GM18520 (cell line): ENCODE measurements around the gene SSBP4.
"Not testable (repeated sequence)": the region's sequence is repeated elsewhere in the genome, so short reads cannot be mapped to it uniquely, and the experiment has no call there.

Experiments used
- ATAC-seq: cut with Tn5 transposase; IDR thresholded peaks from one replicate; pipeline ENCODE4 v1.9.1; 2021; ENCODE audit not compliant: unreplicated experiment

The SSBP4 gene

GRCh38 chr19:18392926-18393325 is 26.3 kb upstream of the SSBP4 start:
- ATAC-seq: no peak

DNA sequence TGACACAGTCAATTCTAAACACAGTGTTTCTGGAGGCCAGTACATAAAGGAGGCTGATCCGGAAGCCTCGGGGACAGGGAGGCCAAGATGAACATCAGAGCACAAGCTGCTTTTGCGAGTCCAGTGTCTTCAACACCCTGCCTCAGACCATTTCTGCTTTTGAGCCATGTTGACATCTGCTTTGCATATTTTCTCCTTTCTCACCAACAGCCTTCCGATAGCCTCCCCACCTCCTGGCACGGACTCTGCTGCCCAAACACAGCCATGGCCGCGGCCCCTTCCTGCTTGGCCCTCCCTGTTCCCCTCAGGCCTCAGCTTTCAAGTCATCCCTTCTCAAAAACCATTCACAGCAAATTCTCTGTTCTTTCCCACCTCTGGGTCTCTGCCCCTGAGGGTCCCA is 25.4 kb upstream of the SSBP4 start:
- ATAC-seq: no peak

DNA sequence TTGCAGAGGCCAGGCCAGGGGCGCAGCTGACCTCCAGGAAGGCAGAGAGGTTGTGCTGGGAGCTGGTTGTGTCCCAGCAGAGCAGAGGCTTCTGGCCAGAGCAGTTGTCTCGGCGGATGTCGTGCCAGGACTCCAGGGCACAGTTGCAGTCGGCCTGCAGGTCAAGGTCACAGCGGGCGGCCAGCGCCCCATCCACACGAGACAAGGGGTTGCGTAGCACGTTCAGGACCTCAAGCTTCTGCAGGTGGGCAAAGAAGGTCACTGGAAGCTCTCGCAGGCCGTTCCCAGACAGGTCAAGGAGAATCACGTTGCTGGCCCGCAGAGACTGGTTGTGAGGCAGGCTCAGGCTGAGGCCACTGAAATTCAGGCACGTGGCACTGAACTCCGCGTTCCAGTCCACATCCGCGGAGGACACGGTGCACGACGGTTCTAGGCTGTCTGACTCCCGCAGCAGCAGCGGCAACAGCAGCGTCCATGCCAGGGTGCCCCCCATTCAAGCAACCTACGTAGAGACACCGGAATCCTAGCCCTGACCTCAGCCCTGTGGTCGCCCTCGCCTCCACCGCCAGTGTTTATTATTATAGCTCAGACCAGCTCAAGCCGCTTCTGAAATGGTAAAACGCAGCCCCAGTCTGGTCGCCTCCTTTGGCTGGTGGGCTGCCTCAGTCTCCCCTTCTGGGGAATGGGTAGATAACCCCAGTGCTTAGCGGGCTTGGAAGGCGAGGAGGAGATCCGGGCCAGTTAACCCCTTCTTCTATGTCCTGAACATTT is 22.5 kb upstream of the SSBP4 start:
- ATAC-seq: no peak

DNA sequence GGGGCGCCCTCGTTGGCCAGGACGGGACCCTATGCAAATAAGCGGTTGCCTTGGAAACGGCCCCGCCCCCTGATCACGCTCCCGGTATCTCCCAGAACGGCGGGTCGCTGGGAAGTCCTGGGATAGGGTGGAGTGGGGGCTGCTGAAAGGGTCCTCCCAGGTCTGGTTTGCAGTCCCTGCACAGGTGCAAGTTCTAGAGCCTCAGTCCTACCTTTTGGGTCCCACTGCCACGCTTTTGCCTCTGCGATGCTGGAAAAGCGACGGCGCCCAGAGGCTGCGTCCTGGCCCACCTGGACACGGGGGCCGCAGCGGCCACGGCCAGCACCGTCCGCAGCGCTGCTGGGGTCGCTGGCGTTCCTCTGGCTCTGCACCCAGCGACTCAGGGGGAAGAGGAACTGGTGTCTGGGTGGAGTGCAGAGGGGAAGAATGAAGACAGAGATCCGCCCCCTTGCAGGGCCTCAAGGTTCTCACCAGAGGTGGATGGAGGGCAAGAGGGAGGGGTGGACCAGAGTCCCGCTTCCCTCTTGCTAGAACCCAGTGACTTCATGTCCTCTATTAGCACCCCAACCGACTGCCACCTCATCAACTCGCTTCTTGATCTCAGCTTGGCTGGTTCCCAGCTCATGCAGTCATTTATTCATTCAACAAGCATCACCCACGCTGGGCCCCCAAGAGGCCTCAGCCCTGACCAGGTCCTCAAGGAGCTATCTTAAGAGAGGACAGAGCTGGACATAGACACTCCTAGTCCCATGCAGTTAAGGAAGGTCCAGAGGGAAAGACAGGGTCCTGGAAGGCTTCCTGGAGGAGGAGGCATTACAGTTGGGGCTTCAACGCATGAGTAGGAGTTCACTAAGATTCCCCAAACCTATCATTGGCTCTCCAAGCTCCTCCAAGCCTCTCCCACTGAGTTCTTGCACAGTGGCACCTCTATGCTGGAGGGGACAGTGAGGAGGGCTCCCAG is 21.7 kb upstream of the SSBP4 start, which contains the start of gene LRRC25:
Gene LRRC25, minus strand, starts transcription at position 381 of the 961 bp plus-strand sequence. CDS start 659 bp downstream, outside the sequence.
- no peak for ATAC-seq

DNA sequence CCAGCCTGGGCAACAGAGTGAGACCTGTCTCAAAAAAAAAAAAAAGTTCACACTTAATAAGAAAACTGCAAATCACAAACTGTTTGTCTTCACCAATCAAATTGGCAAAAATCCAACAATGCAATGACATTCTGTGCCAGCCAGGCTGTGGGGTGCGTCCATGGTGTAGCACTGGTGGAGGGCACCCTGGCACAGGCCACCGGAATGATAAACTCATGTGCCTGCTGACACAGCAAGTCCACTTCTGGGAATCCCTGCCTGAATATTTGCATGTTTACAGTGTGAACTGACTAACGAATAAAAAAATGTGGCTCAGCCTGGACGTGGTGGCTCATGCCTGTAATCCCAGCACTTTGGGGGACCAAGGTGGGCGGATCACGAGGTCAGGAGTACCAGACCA is 20.2 kb upstream of the SSBP4 start:
- no peak for ATAC-seq

- ATAC-seq: no peak
Observed at GRCh38 chr19:18401580-18402112, 17.6 kb upstream of the SSBP4 start.

- ATAC-seq: not testable (repeated sequence)
Observed at GRCh38 chr19:18402455-18403248, 16.5 kb upstream of the SSBP4 start.

DNA sequence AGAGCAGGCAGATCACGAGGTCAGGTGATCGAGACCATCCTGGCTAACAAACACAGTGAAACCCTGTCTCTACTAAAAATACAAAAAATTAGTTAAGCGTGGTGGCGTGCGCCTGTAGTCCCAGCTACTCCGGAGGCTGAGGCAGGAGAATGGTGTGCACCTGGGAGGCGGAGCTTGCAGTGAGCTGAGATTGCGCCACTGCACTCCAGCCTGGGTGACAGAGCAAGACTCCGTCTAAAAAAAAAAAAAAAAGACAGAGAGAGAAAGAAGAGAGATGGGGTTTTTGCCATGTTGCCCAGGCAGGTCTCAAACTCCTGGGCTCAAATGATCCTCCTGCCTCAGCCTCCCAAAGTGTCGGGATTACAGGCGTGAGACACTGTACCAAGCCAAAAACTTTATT is 13.4 kb upstream of the SSBP4 start:
- not testable (repeated sequence) for ATAC-seq

DNA sequence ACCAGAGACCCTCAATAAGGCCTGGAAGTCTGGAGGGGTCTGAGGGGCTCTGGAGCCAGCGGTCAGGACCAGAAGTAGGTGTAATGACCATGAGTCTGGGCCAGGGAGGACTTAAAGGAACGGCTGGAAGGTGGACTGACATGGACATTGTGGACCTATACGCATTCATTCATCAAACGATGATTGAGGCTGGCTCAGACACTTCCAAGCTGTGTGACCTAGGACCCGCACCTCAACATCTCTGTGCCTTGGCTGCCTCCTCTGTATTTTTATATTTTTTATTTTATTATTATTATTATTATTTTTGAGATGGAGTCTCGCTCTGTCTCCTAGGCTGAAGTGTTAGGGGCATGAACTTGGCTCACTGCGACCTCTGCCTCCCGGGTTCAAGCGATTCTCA is 12.4 kb upstream of the SSBP4 start:
- no peak for ATAC-seq

DNA sequence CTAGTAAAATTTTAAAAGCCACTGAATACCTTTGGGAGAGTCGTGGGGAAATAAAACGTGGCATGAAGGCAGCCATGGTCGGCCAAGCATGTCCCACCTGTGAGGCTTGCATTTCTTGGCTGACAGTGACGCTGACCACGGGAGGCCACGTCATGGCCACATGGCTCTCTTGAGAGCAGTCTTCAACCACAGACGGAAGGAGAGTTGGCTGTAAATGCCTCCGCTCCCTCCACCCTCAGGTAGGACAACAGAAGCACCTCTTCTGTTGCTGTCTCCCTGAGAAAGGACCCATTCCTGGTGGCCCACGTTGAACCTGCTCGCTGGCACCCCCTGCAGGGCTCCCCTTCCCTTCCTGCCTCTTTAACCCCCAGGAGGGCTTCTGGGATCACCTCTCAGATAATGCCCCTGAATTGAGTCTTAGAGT is 11.1 kb upstream of the SSBP4 start:
- peak; percentile 82 for ATAC-seq

GRCh38 chr19:18412610-18413239 is 6.5 kb upstream of the SSBP4 start:
- no peak for ATAC-seq

- no peak for ATAC-seq
Observed at GRCh38 chr19:18414504-18415177, 4.6 kb upstream of the SSBP4 start.

DNA sequence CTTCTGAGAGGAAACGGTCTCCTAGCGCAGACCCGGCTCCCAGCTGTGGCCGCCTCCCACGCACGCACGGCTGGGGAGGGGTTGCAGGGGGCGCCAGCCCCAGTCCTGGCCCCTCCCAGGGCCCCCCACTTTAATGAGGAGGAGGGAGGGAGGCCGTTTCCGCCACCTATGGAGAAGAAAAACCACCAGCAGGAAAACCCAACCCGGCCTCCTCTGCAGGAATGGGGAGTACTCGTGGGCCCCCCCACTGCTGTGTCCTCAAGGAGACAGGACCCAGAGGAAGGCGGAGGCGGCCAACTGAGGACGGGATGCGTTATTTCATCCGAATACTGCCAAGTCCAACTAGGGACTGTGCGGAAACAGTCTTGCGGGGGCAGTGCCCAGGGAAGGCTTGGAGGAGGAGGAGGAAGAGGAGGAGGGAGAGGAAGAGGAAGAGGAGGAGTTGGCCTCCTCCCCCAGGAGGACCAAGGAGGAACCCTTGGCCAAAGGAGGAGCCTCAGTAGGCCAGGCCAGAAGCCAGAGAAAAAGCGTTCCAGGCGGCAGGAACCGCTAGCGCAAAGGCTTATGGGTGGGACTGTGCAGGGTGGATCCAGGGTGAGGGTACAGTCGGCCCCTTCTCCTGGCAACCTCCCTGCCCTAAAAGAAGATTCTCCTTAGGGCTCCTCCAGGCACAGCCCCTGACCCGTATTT is 3.9 kb upstream of the SSBP4 start:
- ATAC-seq: no peak

DNA sequence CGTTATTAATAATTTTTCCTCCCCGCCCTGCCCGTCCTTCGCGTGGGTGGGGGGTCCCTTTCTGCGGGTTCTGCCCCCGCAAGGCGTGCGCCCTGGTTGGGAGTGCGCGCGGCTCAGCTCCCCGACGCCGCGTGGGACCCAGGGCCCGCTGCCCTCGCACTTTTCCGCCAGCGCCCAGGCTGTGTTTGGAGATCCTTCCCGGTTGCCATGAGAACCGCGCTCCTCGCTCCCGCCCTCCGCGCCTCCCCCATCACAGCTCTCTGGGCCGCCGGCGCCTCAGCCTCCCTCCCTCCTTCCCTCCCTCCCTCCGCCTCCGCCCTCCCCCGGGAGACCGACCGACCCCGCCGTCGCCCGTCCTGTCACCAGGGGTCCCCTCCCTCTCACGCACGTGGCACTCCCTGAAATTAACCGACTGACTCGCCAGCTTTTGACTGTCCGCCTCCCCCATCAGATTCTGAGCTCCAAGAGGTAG is 2.4 kb upstream of the SSBP4 start:
- no peak for ATAC-seq

GRCh38 chr19:18417250-18418028 is 1.8 kb upstream of the SSBP4 start:
- no peak for ATAC-seq

DNA sequence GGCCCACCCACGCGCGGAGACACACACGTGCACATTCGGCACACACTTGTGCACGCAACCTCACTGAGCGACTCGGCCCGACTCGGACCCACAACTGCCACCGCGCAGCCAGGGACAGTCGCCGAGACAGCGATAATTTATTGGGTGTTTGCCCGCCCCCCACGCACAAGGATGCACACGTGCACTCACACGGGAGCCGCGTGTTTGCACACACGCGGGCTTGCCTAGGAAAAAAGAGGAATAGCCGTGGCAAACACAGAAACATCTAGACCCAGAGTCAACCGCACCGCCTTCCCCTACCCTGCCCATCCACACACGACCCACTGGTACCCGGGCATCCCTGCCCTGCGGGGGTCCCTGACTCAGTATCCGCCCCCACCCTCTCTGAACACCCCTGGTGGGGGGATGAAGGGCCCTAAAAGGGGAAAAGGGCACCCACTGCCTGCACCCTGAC is 1.1 kb upstream of the SSBP4 start:
- no peak for ATAC-seq

- no peak for ATAC-seq
Observed at GRCh38 chr19:18418483-18419194, 559 bp upstream of the SSBP4 start.
